HG03442 (cell line): Measurements from ENCODE around the gene AMIGO1.

Source experiments
- ATAC-seq: cut with Tn5 transposase; IDR thresholded peaks from one replicate; pipeline ENCODE4 v1.9.1; 2021; ENCODE audit warnings: mild to moderate bottlenecking, moderate library complexity; ENCODE audit not compliant: unreplicated experiment

The AMIGO1 gene

GRCh38 chr1:109457819-109458218 is 51.7 kb downstream of the AMIGO1 start:
- no peak for ATAC-seq

- no peak for ATAC-seq
These were observed 54.9 kb downstream of the AMIGO1 start for GRCh38 chr1:109454497-109455133.
